HG03354 (cell line): ENCODE measurements around the gene FADD.
"Not testable (repeated sequence)": the region's sequence is repeated elsewhere in the genome, so short reads cannot be mapped to it uniquely, and the experiment has no call there.

Experiments used
- ATAC-seq: cut with Tn5 transposase; IDR thresholded peaks from one replicate; pipeline ENCODE4 v1.9.1; 2021; ENCODE audit warnings: mild to moderate bottlenecking; ENCODE audit not compliant: unreplicated experiment, poor library complexity, severe bottlenecking

The FADD gene

GRCh38 chr11:70176940-70177689, 26.0 kb upstream of the FADD start:
- ATAC-seq = no peak

DNA sequence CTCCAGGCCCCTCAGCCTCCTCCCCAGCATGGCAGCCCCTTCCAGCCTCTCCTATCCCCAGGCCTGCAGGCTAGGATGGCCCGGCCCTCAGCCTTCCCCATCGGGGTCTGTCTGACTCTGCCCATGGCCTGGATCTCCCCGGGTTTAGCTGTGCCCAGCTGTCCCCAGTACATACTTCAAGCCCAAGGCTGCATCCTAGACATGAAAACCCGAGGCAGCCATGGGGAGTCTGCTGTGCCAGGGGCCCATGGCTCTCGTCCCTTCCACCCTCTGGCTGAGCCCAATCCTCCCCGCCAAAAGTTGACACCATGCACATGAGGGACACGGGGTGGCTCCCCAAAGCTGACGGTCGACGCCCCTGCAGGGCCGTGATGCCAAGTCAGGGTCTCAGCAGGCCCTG, 22.2 kb upstream of the FADD start:
- ATAC-seq = no peak

DNA sequence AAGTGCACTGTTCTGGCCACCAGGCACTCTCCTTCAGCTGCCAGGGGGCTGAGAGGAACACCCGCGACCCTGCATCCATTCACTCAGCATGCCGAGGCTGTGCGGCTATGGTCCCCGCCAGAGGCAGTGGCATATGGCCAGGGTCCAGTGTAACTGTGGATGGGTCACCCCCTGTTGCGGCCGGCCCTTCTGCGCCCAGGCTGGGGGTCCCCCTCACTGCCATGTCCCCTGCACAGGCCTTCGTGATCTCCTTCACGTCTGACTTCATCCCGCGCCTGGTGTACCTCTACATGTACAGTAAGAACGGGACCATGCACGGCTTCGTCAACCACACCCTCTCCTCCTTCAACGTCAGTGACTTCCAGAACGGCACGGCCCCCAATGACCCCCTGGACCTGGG, 20.8 kb upstream of the FADD start:
- no peak for ATAC-seq

GRCh38 chr11:70183032-70183431, 20.1 kb upstream of the FADD start:
- no peak for ATAC-seq

GRCh38 chr11:70183483-70184176, 19.5 kb upstream of the FADD start:
- ATAC-seq = no peak

- ATAC-seq = no peak
These were observed 18.7 kb upstream of the FADD start for GRCh38 chr11:70184396-70184795.

DNA sequence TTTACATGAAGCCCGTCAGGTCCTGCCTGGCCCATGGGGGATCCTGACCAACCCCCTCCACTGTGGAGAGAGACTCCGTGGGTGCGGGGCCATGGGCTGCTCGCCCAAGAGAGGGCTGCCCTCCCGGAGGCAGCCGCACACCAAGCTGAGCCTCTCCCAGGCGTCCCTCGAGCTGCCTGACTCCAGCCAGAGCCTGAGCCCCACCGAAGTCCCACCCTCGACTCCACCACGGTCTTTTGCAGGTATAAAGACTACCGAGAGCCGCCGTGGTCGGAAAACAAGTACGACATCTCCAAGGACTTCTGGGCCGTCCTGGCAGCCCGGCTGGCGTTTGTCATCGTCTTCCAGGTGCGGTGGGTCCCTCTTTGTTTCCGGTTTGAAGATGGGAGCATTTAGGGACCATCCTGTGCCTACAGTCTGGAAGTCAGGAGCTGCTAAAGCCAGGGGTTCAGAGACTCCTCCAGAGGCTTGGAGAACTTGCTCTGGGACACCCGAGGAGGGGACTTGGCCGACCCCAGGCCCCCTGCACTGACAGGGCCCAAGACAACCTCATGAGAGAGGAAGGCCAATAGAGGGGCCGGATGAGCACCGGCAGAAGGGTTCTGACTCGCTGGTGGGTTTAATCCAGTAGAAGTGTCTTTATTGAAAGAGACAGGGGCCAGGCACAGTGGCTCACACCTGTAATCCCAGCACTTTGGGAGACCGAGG, 17.6 kb upstream of the FADD start:
- ATAC-seq = no peak

DNA sequence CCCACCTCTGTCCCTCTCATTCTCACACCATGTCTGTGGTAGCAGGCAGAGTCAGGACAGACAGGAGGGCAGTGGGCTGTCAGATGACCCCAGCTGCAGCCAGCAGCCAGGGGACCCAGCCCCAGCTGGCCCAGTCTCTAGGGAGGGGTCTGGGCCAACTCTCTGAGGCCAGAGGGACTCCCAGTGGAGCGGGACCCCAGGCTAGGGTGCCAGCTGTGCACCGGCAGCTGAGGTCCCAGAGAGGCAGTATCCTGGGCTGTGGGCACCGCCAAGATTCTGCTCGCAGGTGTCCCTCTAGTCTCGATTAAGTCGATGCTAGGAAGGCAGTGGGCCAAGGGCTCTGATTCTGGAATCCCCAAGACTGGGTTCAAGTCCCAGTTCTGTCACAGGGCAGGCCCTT, 16.7 kb upstream of the FADD start:
- ATAC-seq = no peak

DNA sequence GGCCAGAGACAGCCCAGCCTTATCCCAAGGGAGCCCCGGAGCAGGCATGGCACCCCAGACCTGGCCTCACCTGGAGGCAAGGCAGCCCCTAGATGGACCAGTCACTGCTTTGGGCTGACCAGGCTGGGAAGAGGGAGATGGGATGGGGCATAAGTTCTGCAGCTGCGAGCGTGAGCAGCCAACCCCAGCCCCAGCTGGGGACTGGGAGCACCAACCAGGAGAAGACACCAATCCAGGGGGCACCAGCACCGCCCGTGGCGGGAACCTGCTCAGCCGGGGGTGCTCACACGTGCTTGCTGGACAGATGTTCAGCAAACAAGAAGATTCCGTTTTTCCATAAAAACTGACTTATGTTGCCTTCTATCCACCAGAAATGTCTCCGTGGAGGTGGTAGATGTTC, 16.2 kb upstream of the FADD start:
- no peak for ATAC-seq

DNA sequence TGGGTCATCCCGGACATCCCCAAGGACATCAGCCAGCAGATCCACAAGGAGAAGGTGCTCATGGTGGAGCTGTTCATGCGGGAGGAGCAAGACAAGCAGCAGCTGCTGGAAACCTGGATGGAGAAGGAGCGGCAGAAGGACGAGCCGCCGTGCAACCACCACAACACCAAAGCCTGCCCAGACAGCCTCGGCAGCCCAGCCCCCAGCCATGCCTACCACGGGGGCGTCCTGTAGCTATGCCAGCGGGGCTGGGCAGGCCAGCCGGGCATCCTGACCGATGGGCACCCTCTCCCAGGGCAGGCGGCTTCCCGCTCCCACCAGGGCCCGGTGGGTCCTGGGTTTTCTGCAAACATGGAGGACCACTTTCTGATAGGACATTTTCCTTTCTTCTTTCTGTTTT, 15.3 kb upstream of the FADD start:
- no peak for ATAC-seq

DNA sequence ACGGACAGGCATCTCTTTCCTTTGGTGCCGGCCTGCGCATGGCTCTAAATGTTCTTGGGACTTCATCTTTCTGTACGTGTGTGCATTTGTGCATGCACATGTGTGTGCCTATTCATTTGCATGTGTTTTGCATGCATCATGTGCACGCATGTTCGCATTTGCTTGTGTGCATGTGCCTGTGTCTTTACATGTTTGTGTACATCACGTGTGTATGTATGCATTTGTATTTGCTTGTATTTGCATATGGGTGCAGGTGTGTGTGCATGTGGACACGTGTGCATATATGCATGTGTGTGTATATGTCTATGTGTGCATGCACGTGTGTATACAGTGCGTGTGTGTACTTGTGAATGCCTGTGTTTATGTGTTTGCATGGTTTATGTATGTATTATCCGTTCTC, 13.5 kb upstream of the FADD start:
- no peak for ATAC-seq

GRCh38 chr11:70191495-70192140, 11.5 kb upstream of the FADD start:
- ATAC-seq = no peak

DNA sequence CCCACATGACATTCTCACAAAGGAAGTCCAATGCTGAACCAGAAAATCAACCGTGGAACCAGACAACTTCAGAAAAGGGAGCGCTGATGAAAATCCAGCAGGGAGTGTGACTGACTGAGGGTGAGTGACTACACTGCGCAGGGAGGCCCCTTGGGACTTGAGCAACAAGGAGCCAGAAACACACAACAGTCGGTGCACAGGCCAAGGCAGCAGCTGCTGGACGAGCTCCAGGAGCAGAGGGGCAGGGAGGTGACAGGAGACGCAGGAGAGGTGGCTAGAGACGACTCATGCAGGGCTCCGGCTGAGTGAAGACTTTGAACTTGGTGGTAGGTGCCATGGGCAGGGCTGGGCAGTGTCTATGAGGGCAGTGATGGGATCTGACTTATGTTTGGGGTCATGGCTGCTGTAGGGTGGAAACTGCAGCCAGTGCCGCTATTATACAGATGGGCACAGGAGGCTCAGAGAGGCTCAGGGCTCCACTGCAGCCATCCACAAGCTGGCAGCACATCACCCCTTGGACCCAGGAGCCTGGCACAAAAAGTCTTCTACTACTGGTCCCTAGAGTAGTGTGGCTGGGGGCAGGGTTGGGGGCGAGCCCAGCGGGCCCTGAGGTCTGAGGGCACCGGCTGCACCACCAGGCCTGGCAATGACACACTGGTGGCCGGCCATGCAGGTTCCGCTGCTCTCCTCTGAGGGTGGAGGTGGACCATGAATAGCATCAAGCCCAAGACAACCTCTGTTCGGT, 10.3 kb upstream of the FADD start:
- ATAC-seq = no peak

- ATAC-seq = no peak
These were observed 9.4 kb upstream of the FADD start for GRCh38 chr11:70193411-70194292.

DNA sequence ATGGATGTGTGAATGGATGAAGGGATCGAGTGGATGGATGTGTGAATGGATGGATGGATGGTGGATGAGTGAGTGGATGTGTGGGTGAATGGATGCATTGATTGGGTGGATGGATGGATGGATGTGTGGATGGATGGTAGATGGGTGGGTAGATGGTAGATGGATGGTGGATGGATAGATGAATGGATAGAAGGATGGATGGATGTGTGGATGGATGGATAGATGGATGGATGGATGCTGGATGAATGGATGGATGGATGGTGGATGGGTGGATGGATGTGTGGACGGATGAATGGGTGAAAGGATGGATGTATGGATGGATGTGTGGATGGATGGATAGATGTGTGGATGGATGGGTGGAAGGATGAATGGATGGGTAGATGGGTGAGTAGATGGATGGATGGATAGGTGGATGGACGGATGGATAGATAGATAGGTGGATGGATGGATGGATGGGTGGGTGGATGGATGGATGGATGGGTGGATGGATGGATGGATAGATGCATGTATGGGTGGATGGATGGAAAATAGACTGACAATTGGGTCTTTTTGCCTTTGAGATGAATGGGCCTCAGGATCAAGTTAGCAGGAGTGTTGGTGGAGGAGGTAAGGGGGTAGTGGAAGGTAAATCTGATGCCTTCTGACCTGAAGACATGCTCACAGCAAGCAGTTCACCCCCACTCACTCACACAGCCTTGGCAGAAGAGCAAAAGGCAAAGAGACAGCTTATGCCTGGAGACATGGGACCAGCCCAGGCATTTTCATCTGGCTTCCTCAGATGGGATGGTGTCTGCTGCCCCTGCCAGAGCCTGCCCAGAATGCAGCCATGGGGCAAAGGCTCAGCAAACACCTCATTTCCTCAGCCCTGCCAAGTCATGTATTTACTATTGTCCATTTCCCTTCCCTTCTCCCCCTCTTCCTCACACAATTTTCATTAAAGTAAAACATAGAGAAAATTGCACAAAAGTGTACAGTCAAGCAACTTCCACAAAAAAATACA, 8.0 kb upstream of the FADD start:
- no peak for ATAC-seq

- no peak for ATAC-seq
These were observed 2.8 kb upstream of the FADD start for GRCh38 chr11:70200212-70200844.

DNA sequence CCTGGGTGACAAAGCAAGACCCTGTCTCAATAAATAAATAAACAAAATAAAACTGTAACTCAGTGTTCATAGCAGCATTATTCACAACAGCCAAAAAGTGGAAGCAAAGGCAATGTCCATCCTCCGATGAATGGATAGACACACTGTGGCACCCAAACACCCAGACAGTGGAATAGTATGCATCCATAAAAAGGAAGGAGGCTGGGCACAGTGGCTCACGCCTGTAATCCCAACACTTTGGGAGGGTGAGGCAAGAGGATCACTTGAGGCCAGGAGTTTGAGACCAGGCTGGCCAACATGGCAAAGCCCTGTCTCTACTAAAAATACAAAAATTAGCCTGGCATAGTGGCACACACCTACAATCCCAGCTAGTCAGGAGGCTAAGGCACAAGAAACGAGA, 2.0 kb upstream of the FADD start:
- ATAC-seq = not testable (repeated sequence)
